NT2/D1 (cell line): ENCODE data around the gene TNFRSF21.

Experiments
- SUZ12 ChIP-seq: IDR thresholded peaks from 2 replicates; pipeline ENCODE4 v1.6.1; 2011; ENCODE audit not compliant: insufficient read length, insufficient read depth; ENCODE audit errors: extremely low read depth
- YY1 ChIP-seq: IDR thresholded peaks from 2 replicates; pipeline ENCODE4 v1.6.1; 2011; ENCODE audit not compliant: insufficient read length, insufficient read depth
- ZNF274 ChIP-seq: IDR thresholded peaks from 2 replicates; pipeline ENCODE4 v1.6.1; 2011; ENCODE audit warnings: mild to moderate bottlenecking, low read depth, low read length

- TF ChIP-seq YY1 (no peak), SUZ12 (no peak), ZNF274 (no peak)
Observed at GRCh38 chr6:47202644-47203205, 107.0 kb downstream of the TNFRSF21 start.
